ENCODE measurements around the gene CXCR4.

CXCR4 gene

DNA sequence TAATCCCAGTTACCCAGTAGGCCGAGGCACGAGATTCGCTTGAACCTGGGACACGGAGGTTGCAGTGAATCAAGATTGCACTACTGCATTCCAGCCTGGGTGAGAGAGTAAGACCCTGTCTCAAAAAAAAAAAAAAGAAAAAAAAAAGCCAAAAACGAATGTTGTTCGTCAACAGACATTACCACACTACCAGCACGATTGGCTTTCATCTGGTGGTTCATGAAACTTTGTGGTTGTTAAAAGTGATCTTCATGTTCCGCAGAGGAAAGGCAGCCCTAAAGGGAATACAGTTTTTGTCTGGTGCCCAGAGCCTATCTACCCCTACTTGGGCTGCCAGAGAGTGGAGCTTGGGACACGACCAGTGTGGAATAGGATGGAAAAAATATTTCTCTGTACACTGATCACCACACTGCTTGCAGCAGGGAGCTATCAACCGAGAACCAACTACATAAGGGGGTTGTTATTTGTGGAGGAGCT is 13.6 kb upstream of the CXCR4 start:
- DNase-seq, result peak; percentile 26

DNA sequence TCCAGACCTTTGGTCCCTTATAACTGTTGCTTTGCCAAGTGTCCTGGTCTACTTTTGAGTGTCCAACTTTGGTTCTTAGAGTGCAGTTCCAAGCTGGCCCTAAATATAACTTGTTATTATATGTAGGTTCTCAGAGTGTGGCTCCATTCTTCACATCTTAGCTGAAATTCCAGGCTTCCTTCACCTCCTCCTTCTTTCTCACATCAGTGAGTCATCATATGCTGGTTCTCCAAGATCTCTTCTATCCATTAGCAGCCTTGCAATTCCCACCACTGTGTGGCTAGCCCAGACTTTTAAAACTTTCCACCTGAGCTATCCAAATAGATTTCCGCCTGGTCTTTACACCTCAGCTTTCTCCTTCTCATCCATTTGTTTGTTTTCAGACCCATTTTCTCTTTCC is 12.6 kb upstream of the CXCR4 start:
- no peak for DNase-seq

DNA sequence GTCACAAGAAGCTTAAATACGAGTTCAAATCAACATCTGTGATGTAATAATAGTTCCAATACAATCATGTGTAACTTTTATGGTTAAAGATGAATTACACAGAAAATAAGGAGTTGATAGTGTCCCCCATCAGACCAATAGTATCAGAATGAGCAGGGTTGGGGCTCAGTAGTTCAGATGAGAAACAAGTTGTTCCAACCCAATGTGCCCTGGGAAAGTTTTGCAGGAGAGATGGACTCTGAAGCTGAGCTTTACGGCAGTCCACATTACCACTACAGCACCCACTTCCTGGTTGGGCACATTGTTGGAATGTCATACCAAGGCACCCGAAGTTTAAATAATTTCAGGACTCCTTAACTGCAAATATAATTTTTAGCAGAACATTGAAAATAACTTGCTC is 12.1 kb upstream of the CXCR4 start:
- DNase-seq, result no peak

GRCh38 chr2:136129601-136130000 is 11.7 kb upstream of the CXCR4 start:
- no peak for DNase-seq

DNA sequence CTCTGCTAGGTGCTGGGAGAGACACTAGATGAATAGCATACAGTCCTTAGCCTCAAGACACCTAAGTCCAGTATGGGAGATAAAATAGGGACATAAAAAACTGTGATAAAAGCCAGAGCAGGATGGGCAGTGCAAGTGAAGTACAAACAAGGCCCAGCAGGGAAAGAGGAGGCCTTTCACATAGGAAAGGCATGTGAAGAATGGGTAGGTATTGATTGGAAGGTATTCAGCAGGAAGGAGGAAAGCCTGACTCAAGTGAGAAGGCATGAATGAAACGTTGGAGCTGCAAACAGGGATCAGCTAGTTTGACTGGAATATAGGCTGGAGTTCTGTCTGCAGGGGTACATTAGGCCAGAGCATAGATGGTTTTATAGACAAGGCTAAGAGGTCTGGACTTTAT is 11.0 kb upstream of the CXCR4 start:
- DNase-seq, result no peak

DNA sequence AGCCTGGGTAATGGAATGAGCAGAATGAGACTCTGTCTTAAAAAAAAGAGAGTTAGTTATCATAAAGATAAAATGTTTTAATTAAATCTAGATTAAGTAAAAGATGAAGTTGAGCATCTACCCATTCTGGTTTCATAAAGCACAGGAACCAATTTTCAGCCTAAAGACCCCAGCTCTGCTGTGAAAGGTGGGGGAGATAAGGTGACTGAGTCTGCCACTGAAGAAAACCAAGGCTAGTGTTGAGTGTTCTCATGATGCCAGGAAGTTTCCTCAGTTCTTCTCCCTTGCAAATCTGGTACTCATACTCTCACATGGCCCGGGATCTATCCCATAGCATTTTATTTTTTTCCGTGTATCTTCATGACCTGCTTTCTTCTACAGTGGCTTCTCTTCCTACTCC is 10.4 kb upstream of the CXCR4 start:
- no peak for DNase-seq

GRCh38 chr2:136127356-136127755 is 9.4 kb upstream of the CXCR4 start:
- DNase-seq, result no peak

GRCh38 chr2:136126421-136126926 is 8.5 kb upstream of the CXCR4 start:
- DNase-seq, result no peak

DNA sequence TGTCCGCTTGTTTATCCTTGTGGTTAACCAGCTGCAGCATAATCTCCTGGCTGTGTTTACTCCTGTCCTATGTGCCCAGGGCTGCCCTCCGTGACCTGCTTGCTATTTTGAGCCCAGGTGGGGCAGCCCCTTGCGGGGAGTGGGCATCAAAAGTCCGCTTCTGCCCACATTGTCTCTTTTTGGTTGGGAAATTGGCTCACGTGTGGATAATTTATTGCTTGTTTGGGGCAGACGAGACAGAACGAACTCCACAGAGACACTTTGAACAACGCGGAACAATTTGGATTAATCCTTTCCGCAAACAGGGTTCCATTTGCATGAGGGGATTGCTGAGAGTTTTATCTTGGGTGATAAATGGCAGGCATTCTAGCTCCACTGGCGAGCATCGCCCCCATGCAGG is 8.1 kb upstream of the CXCR4 start:
- no peak for DNase-seq

- no peak for DNase-seq
These were observed 7.3 kb upstream of the CXCR4 start for GRCh38 chr2:136125236-136125635.

DNA sequence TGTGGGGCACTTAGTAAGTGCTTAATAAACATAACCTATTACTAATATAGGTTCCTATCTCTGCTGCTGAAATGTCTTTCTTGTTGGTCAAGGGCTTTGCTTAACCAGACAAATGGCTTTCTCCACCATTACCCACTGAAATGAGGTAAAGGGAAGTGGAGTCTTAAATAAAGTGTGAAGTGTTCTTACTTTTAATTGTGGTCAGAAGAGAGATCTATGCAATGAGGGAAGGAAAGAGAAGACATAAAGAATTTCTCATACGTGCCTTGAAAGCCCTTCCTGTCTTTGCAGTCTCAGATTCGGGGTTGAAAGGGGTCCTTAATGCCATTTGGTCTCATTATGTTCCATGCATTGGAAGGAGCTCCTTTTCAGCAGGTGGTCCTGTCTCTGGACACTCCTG is 6.9 kb upstream of the CXCR4 start:
- no peak for DNase-seq

- DNase-seq, result no peak
These were observed 4.7 kb upstream of the CXCR4 start for GRCh38 chr2:136122661-136123060.

- DNase-seq, result no peak
These were observed 3.4 kb upstream of the CXCR4 start for GRCh38 chr2:136121204-136121910.

DNA sequence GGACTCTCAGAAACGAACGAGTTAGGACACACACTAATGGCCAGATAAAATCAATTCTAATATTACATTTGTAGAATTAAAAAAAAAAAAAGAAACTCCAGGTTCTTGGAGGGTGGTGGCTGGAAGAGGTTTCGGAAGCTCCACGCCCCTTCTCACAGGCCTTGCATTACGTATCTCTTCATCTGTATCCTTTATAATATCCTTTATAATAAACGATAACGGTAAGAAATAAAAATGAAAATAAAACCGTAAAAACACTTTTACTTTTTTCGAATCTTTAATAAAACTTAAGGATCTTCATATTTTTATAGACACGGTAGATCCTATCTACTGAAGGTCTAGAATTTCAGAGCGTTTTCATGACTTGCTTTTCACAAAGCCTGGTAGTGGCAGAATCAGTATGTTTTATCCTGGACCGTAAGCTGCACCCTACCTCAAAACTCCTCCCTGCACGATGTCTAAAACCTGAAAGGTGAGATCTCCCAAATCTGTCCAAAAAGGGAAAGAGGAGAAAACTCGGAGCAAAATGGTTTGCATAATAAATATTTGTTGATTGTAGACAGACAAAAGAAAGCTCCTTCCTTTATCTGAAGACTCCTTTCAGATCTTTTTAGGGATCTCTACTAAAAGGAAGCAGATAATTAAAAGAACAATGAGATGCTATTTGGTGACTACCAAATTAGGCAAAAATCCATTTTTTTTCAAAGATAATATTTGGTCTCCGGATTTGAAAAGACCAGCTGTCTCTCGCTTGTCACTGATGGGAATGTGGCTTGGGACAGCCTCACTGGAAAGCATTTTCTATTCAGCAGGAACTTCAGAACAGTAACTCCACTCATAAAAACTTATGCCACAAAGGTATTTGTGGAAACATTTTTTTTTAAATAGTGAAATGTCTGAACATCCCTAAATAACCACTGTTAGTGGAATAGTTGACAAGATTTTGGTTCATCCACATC is 2.0 kb upstream of the CXCR4 start:
- no peak for DNase-seq

GRCh38 chr2:136118819-136119716 is 1.1 kb upstream of the CXCR4 start:
- peak; percentile 85 for DNase-seq

GRCh38 chr2:136117391-136117841 is 533 bp downstream of the CXCR4 start:
- peak; percentile 62 for DNase-seq

- peak; percentile 60 for DNase-seq
These were observed 1.0 kb downstream of the CXCR4 start for GRCh38 chr2:136116813-136117390.

GRCh38 chr2:136116151-136116812 is 1.7 kb downstream of the CXCR4 start:
- DNase-seq, result peak; percentile 84

DNA sequence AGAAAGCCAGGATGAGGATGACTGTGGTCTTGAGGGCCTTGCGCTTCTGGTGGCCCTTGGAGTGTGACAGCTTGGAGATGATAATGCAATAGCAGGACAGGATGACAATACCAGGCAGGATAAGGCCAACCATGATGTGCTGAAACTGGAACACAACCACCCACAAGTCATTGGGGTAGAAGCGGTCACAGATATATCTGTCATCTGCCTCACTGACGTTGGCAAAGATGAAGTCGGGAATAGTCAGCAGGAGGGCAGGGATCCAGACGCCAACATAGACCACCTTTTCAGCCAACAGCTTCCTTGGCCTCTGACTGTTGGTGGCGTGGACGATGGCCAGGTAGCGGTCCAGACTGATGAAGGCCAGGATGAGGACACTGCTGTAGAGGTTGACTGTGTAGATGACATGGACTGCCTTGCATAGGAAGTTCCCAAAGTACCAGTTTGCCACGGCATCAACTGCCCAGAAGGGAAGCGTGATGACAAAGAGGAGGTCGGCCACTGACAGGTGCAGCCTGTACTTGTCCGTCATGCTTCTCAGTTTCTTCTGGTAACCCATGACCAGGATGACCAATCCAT is 2.7 kb downstream of the CXCR4 start:
- DNase-seq, result no peak

DNA sequence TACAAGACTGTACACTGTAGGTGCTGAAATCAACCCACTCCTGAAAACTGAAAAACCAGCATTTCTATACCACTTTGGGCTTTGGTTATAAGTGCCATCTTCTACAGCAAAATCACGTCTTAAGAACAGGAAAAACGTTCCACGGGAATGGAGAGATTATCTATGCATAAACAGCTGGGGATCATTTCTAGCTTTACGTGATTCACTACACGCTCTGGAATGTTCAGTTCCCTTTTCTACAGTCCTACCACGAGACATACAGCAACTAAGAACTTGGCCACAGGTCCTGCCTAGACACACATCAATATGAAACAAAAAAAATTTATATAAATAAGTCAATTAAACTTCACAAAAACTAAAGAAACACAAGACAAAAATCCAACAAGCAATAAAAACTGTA is 3.6 kb downstream of the CXCR4 start:
- no peak for DNase-seq

Measured in activated CD8-positive, alpha-beta memory T cell treated with anti-CD3 and anti-CD28 coated beads, Interleukin-2, amount 50 U/mL, for 4 hours (primary cell).